ENCODE data around the gene OSBPL1A. TPM values are rescaled to one million over a fixed set of nuclear protein-coding genes. Genes with fewer than 3 reads are reported as not detected.

Gene OSBPL1A
- total and polyA plus RNA-seq, 10 of the 15 experiments (the other 5 are each of a cell fraction or from before 2014, with no cell fraction given): 0.02 to 0.83 (median 0.11) TPM; not detected in 6

GRCh38 chr18:24300703-24301102, 96.9 kb downstream of the OSBPL1A start:
- intact Hi-C loops (cut with micrococcal nuclease; ENCODE audit: unreplicated experiment): no loop called here
- WGBS (ENCODE audit: insufficient coverage, insufficient replicate concordance, low lambda C conversion rate, missing lambda C conversion rate): 4% methylated on average over 3 of the region's 3 CpGs
- BruUV-seq (replicated peaks): no TSS peak
- Histone ChIP-seq H2AFZ (ENCODE audit: control insufficient read depth, low read depth, low read length) (no peak overlapping the region), H3K36me3 (ENCODE audit: control insufficient read depth in 2 of 2, insufficient read depth in 2 of 2, low read length in 1 of 2) (no peaks in the 10 kb centered on the region), H3K9me3 (replicated peaks; ENCODE audit: control insufficient read depth, insufficient read depth, low read length) (no peaks in the 10 kb centered on the region), H4K20me1 (ENCODE audit: control insufficient read depth, insufficient read depth) (no peaks in the 10 kb centered on the region), H3K4me1 (ENCODE audit: control insufficient read depth, insufficient read depth, low read length) (no peaks in the 10 kb centered on the region), H3K9ac (ENCODE audit: control insufficient read depth, insufficient read depth, low read length) (no peak overlapping the region), H3K4me3 (no peak overlapping the region), H3K4me2 (ENCODE audit: control insufficient read depth, insufficient read depth) (no peak overlapping the region), H3K27me3 (replicated peaks in 1 of 2; ENCODE audit: control insufficient read depth in 2 of 2, insufficient read depth in 2 of 2, low read length in 1 of 2) (no peaks in the 10 kb centered on the region; a peak in 1 of 4 replicates), H3K79me2 (ENCODE audit: control insufficient read depth, insufficient read depth, low read length) (no peaks in the 10 kb centered on the region), H3K27ac (ENCODE audit: control insufficient read depth, insufficient read depth) (no peak overlapping the region)
- no peak for TF ChIP-seq SPI1 (IDR thresholded peaks at IDR 0.05; ENCODE audit: borderline replicate concordance, insufficient read depth, low read depth, low read length)
- no peak for TF ChIP-seq IKZF2 (IDR thresholded peaks at IDR 0.05)
- TF ChIP-seq, protein P1, sequence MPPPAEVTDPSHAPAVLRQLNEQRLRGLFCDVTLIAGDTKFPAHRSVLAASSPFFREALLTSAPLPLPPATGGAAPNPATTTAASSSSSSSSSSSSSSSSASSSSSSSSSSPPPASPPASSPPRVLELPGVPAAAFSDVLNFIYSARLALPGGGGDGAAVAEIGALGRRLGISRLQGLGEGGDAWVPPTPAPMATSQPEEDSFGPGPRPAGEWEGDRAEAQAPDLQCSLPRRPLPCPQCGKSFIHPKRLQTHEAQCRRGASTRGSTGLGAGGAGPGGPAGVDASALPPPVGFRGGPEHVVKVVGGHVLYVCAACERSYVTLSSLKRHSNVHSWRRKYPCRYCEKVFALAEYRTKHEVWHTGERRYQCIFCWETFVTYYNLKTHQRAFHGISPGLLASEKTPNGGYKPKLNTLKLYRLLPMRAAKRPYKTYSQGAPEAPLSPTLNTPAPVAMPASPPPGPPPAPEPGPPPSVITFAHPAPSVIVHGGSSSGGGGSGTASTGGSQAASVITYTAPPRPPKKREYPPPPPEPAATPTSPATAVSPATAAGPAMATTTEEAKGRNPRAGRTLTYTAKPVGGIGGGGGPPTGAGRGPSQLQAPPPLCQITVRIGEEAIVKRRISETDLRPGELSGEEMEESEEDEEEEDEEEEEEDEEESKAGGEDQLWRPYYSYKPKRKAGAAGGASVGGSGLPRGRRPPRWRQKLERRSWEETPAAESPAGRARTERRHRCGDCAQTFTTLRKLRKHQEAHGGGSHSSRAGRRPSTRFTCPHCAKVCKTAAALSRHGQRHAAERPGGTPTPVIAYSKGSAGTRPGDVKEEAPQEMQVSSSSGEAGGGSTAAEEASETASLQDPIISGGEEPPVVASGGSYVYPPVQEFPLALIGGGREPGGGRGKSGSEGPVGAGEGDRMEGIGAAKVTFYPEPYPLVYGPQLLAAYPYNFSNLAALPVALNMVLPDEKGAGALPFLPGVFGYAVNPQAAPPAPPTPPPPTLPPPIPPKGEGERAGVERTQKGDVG (CRISPR knock-in tag; IDR thresholded peaks at IDR 0.05): no peak
- no peak for TF ChIP-seq WRNIP1 (IDR thresholded peaks at IDR 0.05; ENCODE audit: borderline replicate concordance, low read depth, low read length)
- TF ChIP-seq SMAD5 (IDR thresholded peaks at IDR 0.05; ENCODE audit: low read depth): no peak
- no peak for TF ChIP-seq IRF5 (IDR thresholded peaks at IDR 0.05; ENCODE audit: borderline replicate concordance)
- TF ChIP-seq KAT2A (conservative IDR thresholded peaks at IDR 0.05; ENCODE audit: control insufficient read depth, low read depth, low read length): no peak
- no peak for TF ChIP-seq TAF1 (IDR thresholded peaks at IDR 0.05; ENCODE audit: borderline replicate concordance, low read depth, low read length)
- TF ChIP-seq ETV6 (conservative IDR thresholded peaks at IDR 0.05 in 1 of 2, IDR thresholded peaks at IDR 0.05 in 1 of 2; ENCODE audit: borderline replicate concordance in 1 of 2, low read depth in 1 of 2): no peak
- TF ChIP-seq LARP7 (IDR thresholded peaks at IDR 0.05): no peak
- no peak for TF ChIP-seq SMC3 (IDR thresholded peaks at IDR 0.05; ENCODE audit: borderline replicate concordance, low read length)
- TF ChIP-seq SKIL (IDR thresholded peaks at IDR 0.05; ENCODE audit: low read depth, poor library complexity, severe bottlenecking): no peak
- TF ChIP-seq ZNF24 (IDR thresholded peaks at IDR 0.05): no peak
- TF ChIP-seq ZZZ3 (IDR thresholded peaks at IDR 0.05; ENCODE audit: control insufficient read depth, insufficient read length, low read depth): no peak
- TF ChIP-seq, protein P2, sequence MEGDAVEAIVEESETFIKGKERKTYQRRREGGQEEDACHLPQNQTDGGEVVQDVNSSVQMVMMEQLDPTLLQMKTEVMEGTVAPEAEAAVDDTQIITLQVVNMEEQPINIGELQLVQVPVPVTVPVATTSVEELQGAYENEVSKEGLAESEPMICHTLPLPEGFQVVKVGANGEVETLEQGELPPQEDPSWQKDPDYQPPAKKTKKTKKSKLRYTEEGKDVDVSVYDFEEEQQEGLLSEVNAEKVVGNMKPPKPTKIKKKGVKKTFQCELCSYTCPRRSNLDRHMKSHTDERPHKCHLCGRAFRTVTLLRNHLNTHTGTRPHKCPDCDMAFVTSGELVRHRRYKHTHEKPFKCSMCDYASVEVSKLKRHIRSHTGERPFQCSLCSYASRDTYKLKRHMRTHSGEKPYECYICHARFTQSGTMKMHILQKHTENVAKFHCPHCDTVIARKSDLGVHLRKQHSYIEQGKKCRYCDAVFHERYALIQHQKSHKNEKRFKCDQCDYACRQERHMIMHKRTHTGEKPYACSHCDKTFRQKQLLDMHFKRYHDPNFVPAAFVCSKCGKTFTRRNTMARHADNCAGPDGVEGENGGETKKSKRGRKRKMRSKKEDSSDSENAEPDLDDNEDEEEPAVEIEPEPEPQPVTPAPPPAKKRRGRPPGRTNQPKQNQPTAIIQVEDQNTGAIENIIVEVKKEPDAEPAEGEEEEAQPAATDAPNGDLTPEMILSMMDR (IDR thresholded peaks at IDR 0.05 in 2 of 3, conservative IDR thresholded peaks at IDR 0.05 in 1 of 3; ENCODE audit: control insufficient read depth in 2 of 3, extremely low read depth in 1 of 3, insufficient read depth in 1 of 3, low read depth in 3 of 3, low read length in 3 of 3): no peak
- ChIA-PET SMC1A (ENCODE audit: uncharacterized antibody, unreplicated experiment) (no interaction called here), RAD21 (ENCODE audit: unreplicated experiment) (no interaction called here), POLR2A (no interaction called here), CTCF (no interaction called here)
- ATAC-seq (no peak), DNase-seq (ENCODE audit: low read depth, low spot score) (no peak), FAIRE-seq (no peak)
- in situ Hi-C loops (cut with MboI): no loop called here
